Adipocyte (in vitro differentiated cells): ENCODE results near the gene CCDC138.

Experiments
- DNase-seq: peaks from one replicate; pipeline ENCODE4 v3.0.0-alpha.2; 2015; ENCODE audit warnings: low read depth
- H3K27me3 ChIP-seq: replicated peaks from 2 replicates; pipeline ENCODE4 v1.7.0; 2013; ENCODE audit warnings: mild to moderate bottlenecking, low read length, moderate library complexity; ENCODE audit not compliant: control insufficient read depth, insufficient read depth
- H3K36me3 ChIP-seq: 2 replicates; pipeline ENCODE4 v1.7.0; 2013; ENCODE audit warnings: low read length, mild to moderate bottlenecking, moderate library complexity; ENCODE audit not compliant: control insufficient read depth, insufficient read depth, severe bottlenecking
- H3K4me1 ChIP-seq: 2 replicates; pipeline ENCODE4 v1.7.0; 2013; ENCODE audit warnings: mild to moderate bottlenecking, low read length, moderate library complexity; ENCODE audit not compliant: control insufficient read depth, insufficient read depth
- H3K4me3 ChIP-seq: 2 replicates; pipeline ENCODE4 v1.7.0; 2013; ENCODE audit warnings: mild to moderate bottlenecking, low read length, moderate library complexity
- H3K9ac ChIP-seq: 2 replicates; pipeline ENCODE4 v1.7.0; 2013; ENCODE audit warnings: mild to moderate bottlenecking, low read length, moderate library complexity
- H3K9me3 ChIP-seq: 2 replicates; pipeline ENCODE4 v1.7.0; 2013; ENCODE audit warnings: mild to moderate bottlenecking, low read length, moderate library complexity; ENCODE audit not compliant: control insufficient read depth

CCDC138 gene

GRCh38 chr2:108829578-108830310 lies 43.2 kb downstream of the CCDC138 start:
- Histone ChIP-seq H3K4me1 (peaks cover 9% of the 10 kb centered on the region), H3K4me3 (no peak overlapping the region), H3K27me3 (no peaks in the 10 kb centered on the region), H3K9ac (no peak overlapping the region), H3K9me3 (no peaks in the 10 kb centered on the region), H3K36me3 (peaks cover 3% of the 10 kb centered on the region)
- DNase-seq: no peak

GRCh38 chr2:108833219-108833618 lies 46.6 kb downstream of the CCDC138 start:
- peaks cover 13% of the 10 kb centered on the region for H3K9me3 ChIP-seq
- H3K36me3 ChIP-seq: peaks cover 9% of the 10 kb centered on the region
- no peak overlapping the region for H3K4me3 ChIP-seq
- H3K27me3 ChIP-seq: no peaks in the 10 kb centered on the region
- no peak overlapping the region for H3K9ac ChIP-seq
- no peak for DNase-seq
- no peaks in the 10 kb centered on the region for H3K4me1 ChIP-seq

GRCh38 chr2:108834620-108835019 lies 48.0 kb downstream of the CCDC138 start:
- Histone ChIP-seq H3K4me3 (no peak overlapping the region), H3K9ac (no peak overlapping the region), H3K27me3 (no peaks in the 10 kb centered on the region), H3K4me1 (no peaks in the 10 kb centered on the region), H3K9me3 (peaks cover 17% of the 10 kb centered on the region), H3K36me3 (peaks cover 9% of the 10 kb centered on the region)
- no peak for DNase-seq

GRCh38 chr2:108835040-108835439 lies 48.5 kb downstream of the CCDC138 start:
- no peaks in the 10 kb centered on the region for H3K27me3 ChIP-seq
- H3K4me3 ChIP-seq: no peak overlapping the region
- peaks cover 7% of the 10 kb centered on the region for H3K36me3 ChIP-seq
- no peaks in the 10 kb centered on the region for H3K4me1 ChIP-seq
- DNase-seq: no peak
- H3K9me3 ChIP-seq: peaks cover 19% of the 10 kb centered on the region
- H3K9ac ChIP-seq: no peak overlapping the region

- H3K4me3 ChIP-seq: peak overlapping the region; percentile 41
- H3K27me3 ChIP-seq: no peaks in the 10 kb centered on the region
Measured at GRCh38 chr2:108837198-108837597, 50.6 kb downstream of the CCDC138 start.

GRCh38 chr2:108841506-108841905 lies 54.9 kb downstream of the CCDC138 start:
- no peaks in the 10 kb centered on the region for H3K27me3 ChIP-seq
- H3K36me3 ChIP-seq: peaks cover 6% of the 10 kb centered on the region
- no peak overlapping the region for H3K9ac ChIP-seq
- no peaks in the 10 kb centered on the region for H3K4me1 ChIP-seq
- no peak for DNase-seq
- H3K4me3 ChIP-seq: no peak overlapping the region
- H3K9me3 ChIP-seq: peaks cover 20% of the 10 kb centered on the region

More at GRCh38 chr2:108837198-108837597, 50.6 kb downstream of the CCDC138 start:
- no peak for DNase-seq
- Histone ChIP-seq H3K36me3 (peaks cover 6% of the 10 kb centered on the region), H3K9ac (no peak overlapping the region), H3K4me1 (no peaks in the 10 kb centered on the region), H3K9me3 (peaks cover 23% of the 10 kb centered on the region)

GRCh38 chr2:108845923-108846322 lies 59.4 kb downstream of the CCDC138 start:
- Histone ChIP-seq H3K36me3 (peaks cover 3% of the 10 kb centered on the region), H3K9me3 (peaks cover 4% of the 10 kb centered on the region), H3K9ac (no peak overlapping the region), H3K27me3 (no peaks in the 10 kb centered on the region), H3K4me1 (no peaks in the 10 kb centered on the region), H3K4me3 (no peak overlapping the region)
- no peak for DNase-seq

- H3K9me3 ChIP-seq: no peaks in the 10 kb centered on the region
- no peaks in the 10 kb centered on the region for H3K27me3 ChIP-seq
- DNase-seq: no peak
- H3K4me1 ChIP-seq: no peaks in the 10 kb centered on the region
- H3K36me3 ChIP-seq: peaks cover 8% of the 10 kb centered on the region
- no peak overlapping the region for H3K9ac ChIP-seq
- no peak overlapping the region for H3K4me3 ChIP-seq
Measured at GRCh38 chr2:108847000-108847399, 60.4 kb downstream of the CCDC138 start.

GRCh38 chr2:108852375-108852774 lies 65.8 kb downstream of the CCDC138 start:
- no peaks in the 10 kb centered on the region for H3K27me3 ChIP-seq
- H3K4me3 ChIP-seq: no peak overlapping the region
- no peak overlapping the region for H3K9ac ChIP-seq
- no peak for DNase-seq
- no peaks in the 10 kb centered on the region for H3K9me3 ChIP-seq
- peaks cover 12% of the 10 kb centered on the region for H3K36me3 ChIP-seq
- H3K4me1 ChIP-seq: no peaks in the 10 kb centered on the region

GRCh38 chr2:108853421-108853820 lies 66.8 kb downstream of the CCDC138 start:
- no peak overlapping the region for H3K4me3 ChIP-seq
- DNase-seq: peak; percentile 42

GRCh38 chr2:108854484-108854883 lies 67.9 kb downstream of the CCDC138 start:
- Histone ChIP-seq H3K4me1 (no peaks in the 10 kb centered on the region), H3K36me3 (peaks cover 12% of the 10 kb centered on the region), H3K9ac (no peak overlapping the region), H3K9me3 (no peaks in the 10 kb centered on the region), H3K4me3 (no peak overlapping the region), H3K27me3 (no peaks in the 10 kb centered on the region)
- no peak for DNase-seq

More at GRCh38 chr2:108853421-108853820, 66.8 kb downstream of the CCDC138 start:
- peaks cover 12% of the 10 kb centered on the region for H3K36me3 ChIP-seq
- no peaks in the 10 kb centered on the region for H3K9me3 ChIP-seq
- H3K27me3 ChIP-seq: no peaks in the 10 kb centered on the region
- no peaks in the 10 kb centered on the region for H3K4me1 ChIP-seq
- no peak overlapping the region for H3K9ac ChIP-seq

GRCh38 chr2:108855194-108855593 lies 68.6 kb downstream of the CCDC138 start:
- peak; percentile 52 for DNase-seq
- Histone ChIP-seq H3K36me3 (peaks cover 12% of the 10 kb centered on the region), H3K9ac (no peak overlapping the region), H3K4me3 (no peak overlapping the region), H3K27me3 (no peaks in the 10 kb centered on the region), H3K9me3 (no peaks in the 10 kb centered on the region), H3K4me1 (no peaks in the 10 kb centered on the region)
